Hepatocyte (in vitro differentiated cells): ENCODE data around the gene SMIM41.

Experiments
- EZH2 ChIP-seq: fragments of 200-600 bp; sonication (generic); IDR thresholded peaks from 2 replicates; pipeline ENCODE4 v1.6.1; 2016; ENCODE audit warnings: antibody characterized with exemption, mild to moderate bottlenecking, borderline replicate concordance
- EZH2phosphoT487 ChIP-seq: fragments of 200-600 bp; sonication (generic); IDR thresholded peaks from one replicate; pipeline ENCODE4 v1.6.1; 2018; ENCODE audit warnings: antibody characterized with exemption, mild to moderate bottlenecking, low read depth, moderate library complexity; ENCODE audit not compliant: unreplicated experiment, severe bottlenecking

GRCh38 chr12:52061470-52062166, 17.9 kb upstream of the SMIM41 start:
- no peak for TF ChIP-seq EZH2phosphoT487
- TF ChIP-seq EZH2, result no peak
